Measurements from ENCODE around the gene HSF2BP.
"Not testable (repeated sequence)": the region's sequence is repeated elsewhere in the genome, so short reads cannot be mapped to it uniquely, and the experiment has no call there.

The HSF2BP gene

DNA sequence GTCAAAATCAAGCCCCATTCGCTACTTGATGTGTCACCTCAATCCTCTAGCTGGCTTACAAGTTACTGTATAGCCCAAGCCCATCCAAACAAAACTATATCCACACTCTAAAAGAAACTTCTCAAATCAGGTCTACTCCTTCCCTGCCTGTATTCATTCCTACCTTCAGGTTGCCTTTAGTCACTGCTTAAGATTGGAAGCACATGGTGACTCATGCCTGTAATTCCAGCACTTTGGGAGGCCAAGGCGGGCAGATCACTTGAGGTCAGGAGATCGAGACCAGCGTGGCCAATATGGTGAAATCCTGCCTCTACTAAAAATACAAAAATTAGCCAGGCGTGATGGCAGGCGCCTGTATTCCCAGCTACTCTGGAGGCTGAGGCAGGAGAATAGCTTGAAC lies 7.4 kb downstream of the HSF2BP start:
- DNase-seq (ENCODE audit: low spot score), result not testable (repeated sequence)

DNA sequence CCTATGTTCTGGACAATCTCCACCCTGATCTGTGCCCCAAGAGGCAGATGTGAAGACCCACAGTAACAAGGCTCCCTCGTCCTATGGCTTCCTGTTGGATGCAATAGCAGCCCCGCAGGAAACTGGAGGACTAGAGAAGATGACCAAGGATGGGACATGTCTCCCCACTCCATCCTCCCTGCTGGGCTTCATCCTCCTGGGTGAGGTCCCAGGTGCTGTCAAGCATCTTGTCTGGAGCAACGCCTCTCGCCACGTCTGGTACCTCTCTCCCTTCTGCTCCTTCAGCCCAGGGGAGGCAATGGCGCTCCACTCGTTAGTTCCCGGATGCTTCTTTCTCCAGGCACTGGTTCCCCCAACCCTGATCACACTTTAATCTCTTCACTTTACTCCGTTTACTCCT lies 11.1 kb downstream of the HSF2BP start:
- DNase-seq (ENCODE audit: low spot score), result no peak

DNA sequence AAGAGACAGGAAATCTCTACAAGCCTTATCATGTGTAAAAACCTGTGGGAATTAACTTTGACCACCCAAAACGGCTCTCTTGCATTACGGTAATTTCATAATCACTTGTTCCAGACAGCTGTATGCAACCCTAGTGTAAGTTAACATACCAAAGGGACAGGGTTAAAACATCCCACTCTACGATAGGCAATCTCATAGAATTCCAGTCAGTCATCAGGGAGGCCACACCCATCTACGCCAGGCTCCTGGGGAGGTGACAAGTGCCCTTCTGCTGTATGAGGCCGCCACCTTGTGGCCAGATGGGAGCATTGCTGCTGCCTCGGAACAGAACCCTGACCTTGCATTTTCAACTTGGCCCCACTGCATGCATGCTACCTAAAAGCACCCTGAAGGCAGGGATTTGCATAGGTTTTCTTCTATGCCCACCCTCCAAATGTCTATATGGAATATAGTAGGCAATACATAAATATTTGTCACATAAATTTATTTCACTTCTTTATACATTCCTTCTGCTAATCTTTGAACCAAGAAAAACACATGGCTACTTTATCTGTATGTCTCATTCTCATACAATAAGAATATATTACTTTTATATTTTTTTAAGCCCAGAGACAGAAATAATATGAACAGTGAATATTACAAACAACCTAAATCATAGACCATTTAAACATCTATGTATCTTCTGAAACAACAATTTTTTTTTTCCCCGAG lies 12.6 kb downstream of the HSF2BP start:
- DNase-seq (ENCODE audit: low spot score), result peak; percentile 90

DNA sequence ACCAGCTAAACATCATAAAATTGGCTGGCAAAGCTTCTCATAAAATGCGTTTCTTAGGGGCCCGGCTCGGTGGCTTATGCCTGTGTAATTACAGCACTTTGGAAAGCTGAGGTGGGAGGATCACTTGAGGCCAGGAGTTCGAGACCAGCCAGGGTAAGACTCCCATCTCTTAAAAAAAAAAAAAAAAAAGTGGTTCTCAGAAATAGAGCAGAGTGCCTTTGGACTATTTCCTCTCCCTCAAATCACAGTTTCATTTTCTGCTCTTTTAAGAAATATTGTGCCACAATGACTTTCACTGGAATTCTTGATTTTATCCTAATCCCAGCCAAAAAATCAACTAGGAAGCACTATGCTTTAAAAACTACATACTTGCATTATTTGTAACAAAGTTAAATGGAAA lies 13.3 kb downstream of the HSF2BP start:
- no peak for DNase-seq (ENCODE audit: low spot score)

DNA sequence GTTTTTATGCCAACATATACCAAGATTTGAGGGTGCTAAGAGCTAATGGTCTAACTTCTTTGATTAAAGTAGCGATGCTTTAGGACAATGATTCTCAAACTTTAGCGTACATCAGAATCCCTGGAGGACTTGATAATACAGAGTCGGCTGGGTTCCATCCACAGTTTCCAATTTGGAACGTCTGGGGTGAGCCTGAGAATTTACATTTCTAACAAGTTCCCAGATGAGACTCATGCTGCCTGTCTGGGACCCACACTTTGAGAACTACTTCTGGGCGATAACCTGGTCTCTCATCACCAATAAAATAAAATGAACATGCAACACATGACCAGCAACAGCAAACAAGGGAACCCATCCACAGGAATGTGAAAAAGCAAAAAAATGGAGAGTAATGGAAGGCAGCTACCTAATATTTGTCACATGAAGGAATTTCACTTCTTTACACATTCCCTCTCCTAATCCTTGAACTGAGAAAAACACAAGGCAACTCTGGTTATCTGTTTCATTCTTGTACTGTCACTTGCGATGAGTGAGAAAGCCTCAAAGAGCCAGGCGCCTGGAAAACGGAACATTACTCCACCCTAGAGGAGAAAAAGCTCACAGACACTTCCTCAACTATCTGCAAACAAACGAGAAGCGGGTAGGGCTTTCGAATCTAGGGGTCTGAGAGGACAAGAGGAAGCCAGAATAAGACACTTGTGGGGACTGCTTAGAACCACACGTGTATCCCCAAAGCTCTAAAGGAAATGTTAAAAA lies 14.0 kb downstream of the HSF2BP start:
- peak; percentile 89 for DNase-seq (ENCODE audit: low spot score)

DNA sequence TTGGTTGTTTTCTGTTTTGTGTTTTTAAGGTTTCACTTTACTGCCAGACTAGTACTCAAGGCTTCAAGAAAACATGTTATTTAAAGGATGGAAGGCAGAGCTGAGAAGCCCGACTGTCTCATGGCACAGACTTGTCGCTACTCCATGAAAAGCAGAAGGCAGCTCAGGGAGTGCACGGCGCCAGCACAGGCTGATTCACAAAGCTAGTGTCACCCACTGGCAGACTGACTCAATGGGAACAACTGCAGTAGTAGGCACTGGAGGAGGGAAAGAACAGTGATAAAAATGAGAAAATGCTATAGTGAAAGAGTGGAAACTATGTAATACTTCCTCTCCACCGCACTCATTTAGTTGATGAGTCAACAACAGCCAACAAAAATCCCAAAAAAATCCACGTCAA lies 14.7 kb downstream of the HSF2BP start:
- DNase-seq (ENCODE audit: low spot score), result no peak

DNA sequence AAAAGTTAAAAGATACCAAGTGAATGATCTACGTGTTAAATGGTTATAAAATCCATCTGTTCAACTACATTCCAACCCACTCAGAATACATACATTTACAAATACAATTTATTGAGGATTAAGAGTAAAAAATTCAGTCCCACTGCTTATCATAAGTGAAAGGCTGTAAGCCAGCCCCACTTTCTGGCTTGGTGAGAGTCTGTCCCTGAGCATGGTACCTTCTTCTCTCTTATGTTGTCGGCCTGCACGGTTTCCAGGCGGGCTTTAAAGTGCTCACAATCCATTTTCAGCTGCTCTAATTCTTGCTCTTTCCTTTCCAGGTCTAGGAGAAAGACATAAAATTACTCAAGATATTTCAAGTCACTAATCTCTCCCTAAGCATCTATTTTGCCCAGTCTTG lies 15.2 kb downstream of the HSF2BP start:
- DNase-seq (ENCODE audit: low spot score), result no peak

DNA sequence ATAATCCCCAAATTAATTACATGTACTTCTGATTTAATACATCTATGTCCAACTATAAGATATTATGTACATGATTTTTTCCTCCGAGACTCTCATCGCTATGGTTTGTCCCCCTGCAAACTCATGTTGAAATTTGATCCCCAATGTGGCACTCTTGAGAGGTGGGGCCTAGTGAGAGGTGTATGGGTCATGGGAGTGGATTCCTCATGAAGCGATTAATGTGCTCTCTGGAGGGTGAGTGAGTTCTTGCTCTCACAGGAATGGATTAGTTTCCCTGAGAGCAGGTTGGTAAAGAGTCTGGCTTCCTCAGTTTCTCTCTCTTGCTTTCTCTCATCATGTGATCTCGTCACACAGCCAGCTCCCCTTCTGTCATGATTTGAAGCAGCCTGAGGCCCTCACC lies 16.1 kb downstream of the HSF2BP start:
- no peak for DNase-seq (ENCODE audit: low spot score)

DNA sequence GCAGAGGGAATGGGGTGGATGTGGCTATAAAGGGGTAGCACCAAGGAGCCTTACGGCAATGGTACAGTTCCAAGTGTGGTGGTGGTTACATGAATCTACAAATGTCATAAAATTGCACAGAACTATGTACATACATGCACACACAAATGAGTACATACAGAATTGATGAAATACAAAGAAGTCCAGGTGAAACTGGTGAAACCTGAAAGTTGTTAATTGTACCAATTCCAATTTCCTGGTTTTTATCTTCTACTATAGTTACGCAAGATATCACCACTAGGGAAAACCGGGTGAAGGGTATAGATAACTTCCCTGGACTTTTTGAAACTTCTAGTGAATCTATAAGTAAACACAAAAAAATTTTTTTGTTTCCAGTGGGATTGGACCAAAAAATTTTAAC lies 18.9 kb downstream of the HSF2BP start:
- no peak for DNase-seq (ENCODE audit: low spot score)

DNA sequence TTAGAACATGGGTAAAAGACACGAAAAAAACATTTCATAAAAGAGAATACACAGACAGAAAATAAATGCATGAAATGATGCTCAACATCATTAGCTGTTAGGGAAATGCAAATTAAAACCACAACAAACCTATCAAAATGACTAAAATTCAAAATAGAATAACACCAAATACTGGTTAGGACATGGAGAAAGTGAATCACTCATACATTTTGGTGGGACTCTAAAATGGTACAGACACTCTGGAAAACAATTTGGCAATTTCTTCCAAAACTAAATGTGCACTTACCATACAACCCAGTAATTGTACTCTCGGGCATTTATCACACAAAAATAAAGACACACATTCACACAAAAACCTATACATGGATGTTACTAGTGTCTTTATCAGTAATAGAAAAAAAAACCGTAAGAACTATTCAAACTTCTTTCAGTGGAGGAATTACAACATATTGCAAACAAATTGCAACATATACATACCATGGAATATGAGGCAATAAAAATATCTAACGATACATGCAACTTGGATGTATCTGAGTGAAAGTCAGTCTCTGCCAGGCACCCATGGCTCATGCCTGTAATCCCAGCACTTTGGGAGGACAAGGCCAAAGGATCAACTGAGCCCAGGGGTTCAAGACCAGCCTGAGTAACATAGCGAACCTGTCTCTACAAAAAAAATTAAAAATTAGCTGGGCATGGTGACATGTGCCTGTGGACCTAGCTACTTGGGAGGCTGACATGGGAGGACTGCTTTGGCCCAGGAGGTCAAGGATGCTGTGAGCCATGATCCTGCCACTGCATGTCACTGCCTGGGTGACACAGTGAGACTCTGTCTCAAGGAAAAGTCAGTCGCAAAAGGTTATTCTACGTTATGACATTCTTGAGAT lies 19.6 kb downstream of the HSF2BP start:
- DNase-seq (ENCODE audit: low spot score), result no peak

DNA sequence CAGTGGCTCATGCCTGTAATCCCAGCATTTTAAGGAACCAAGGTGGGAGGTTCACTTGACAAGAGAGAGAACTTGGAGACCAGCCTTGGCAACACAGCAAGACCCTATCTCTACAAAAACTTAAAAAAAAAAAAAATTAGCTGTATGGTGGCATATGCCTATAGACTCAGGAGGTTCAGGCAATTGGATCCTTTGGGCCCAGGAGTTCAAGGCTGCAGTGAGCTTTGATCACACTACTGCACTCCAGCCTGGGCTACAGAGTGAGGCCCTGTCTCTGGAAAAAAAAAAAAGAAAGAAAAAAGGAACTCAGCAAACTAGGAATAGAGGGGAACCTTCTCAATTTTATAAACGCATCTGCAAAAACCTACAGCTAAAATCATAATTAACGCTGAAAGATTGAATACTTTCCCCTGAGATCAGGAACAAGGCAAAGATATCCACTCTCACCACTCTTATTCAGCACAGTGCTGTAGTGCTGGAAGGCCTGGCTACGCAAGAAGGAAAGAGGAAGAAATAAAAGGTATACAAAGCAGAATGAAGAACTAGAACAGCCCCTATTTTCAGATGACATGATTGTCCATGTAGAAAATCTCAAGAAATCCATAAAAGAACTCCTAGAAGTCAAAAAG lies 21.6 kb downstream of the HSF2BP start:
- no peak for DNase-seq (ENCODE audit: low spot score)

DNA sequence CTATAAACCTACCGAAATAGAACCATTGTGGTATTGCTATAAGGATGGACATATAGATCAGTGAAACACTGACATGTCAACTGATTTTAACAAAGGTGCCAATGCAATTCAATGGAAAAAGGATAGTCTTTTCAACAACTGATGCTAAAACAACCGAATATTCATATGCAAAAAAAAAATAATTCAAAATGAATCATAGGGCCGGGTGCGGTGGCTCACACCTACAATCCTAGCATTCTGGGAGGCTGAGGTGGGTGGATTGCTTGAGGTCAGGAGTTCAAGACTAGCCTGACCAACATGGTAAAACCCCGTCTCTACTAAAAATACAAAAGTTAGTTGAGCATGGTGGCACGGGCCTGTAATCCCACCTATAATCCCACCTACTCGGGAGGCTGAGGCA lies 23.9 kb downstream of the HSF2BP start:
- DNase-seq (ENCODE audit: low spot score), result no peak

DNA sequence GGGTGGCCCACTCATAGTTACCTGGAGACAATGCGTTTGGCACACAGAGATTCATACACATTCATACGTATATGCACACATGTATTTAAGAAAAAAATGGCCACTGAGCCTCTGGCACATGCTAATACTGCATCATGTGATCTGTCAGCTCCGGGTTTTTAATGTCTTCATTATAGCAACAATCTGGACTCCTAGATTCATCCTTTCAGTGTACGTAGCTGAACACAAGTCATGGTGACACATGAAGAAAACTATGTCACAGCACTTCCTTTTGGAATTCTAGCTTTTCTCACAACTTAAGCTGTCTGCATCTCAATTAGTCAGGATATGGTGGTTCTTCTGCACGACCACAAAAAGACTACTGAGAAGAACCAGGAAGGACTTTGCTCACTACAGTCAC lies 24.7 kb downstream of the HSF2BP start:
- DNase-seq (ENCODE audit: low spot score), result no peak

DNA sequence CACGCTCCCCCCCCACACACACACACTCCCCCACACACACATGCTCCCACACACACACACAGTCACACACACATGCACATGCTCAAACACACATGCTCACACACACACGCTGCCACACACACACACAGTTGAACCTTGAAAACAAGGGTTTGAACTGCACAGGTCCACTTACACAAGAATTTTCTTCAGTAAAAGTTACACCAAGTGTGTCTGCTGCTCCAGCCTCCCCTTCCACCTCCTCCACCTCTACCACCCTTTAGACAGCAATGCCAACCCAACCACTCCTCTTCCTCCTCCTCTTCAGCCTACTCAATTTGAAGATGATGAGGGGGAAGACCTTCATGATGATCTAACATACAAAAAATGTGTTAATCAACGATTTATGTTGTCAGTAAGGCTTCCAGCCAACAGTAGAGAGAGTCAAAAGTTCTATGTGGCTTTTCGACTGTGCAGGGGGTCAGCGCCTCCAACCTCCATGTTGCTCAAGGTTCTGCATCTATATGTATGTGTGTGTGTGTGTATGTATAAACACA lies 26.8 kb downstream of the HSF2BP start:
- no peak for DNase-seq (ENCODE audit: low spot score)

DNA sequence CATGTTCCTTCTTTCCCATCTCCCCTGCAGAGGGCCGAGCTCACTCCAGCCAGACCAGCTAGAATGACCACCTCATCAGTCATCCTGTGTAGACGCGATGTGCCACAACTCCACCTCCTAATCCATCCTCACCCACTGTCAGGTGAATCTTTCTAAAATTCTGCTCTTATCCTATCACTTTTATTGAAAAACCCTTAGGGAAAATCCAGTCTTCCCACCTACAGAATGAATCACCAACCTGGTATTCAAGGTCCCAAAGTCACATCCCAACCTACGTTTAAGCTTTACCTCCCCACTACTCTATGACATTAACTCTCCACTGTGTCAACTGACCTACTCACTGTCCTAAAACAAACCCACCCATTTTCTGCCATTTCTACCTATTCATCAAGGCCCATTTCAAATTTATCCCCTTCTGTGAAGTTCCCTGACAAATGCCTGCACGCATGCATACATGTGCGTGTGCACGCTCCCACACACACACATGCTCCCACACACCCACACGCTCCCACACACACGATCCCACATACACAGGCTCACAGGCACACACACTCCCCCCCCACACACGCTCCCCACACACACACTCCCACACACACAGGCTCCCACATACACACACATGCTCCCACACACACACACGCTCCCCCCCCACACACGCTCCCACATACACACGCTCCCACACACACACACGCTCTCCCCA lies 27.7 kb downstream of the HSF2BP start:
- DNase-seq (ENCODE audit: low spot score), result no peak

DNA sequence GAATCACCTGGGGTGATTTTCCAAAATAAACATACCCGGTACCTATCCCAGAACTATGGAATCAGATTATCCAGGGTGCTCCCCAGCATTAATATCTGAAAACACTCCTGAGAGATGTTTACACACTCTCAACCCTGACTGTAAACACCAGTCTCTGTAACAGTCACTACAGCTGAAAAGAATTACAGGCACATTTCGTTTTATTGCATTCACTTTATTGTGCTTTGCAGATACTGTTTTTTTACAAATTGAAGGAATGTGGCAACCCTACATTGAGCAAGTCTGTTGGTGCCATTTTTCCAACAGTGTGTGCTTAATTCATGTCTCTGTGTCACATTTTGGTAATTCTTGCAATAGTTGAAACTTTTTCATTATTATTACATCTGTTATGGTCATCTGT lies 31.8 kb downstream of the HSF2BP start:
- no peak for DNase-seq (ENCODE audit: low spot score)

DNA sequence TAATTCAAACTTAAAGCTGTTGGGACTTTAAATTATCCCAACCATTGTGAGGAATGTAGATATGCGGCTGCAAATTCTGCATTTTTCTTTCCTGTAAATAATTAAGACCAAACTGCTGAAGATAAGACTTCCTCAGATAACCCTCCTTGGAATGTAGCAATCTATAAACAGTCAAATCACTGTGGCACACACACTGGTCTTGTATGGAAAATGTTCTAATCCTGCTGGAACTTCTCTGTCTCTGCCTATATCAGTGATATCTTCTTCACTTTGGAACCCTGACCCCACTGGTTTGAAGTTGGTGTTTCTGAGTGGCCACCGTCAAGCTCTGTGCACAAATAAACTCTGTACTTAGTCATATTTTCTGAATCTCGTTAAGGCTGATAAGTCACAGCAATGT lies 32.9 kb downstream of the HSF2BP start:
- DNase-seq (ENCODE audit: low spot score), result no peak

DNA sequence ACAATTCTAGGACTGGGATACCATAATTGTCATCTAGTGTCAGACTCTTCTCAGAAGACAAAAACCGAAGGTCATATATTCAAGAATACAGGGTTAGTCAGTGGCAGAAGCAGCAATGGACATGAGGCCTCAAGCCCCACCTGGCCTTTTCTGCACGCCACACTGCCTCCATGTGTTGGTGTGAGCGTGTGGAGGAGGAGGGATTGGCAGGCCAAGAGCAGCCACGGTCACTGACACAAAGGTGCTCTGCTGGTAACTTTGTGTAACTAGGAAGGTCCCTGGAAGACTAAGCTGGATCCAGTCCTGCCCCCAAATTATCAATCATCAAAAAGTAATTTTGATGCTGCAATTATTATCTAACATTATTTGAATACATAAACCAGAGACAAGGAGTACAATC lies 34.9 kb downstream of the HSF2BP start:
- DNase-seq (ENCODE audit: low spot score), result no peak

DNA sequence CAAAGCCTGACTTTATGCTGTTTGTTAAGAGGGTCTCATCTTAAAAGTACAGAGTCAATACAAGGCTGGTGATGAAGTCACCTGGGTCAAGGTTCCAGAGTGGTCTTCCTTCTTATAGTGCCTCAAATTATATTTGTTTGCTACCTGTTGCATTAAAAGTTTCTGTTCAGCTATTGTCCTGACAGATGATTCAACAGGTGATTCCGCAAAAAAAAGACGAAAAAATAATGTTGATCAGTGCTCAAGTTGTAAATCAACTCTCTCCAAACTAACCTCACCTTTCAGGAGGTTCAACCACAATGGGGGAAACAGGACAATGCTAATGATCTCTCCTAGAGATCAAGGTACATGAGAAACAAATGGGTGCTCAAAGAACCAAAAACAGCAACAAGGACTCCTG lies 35.7 kb downstream of the HSF2BP start:
- DNase-seq (ENCODE audit: low spot score), result no peak

DNA sequence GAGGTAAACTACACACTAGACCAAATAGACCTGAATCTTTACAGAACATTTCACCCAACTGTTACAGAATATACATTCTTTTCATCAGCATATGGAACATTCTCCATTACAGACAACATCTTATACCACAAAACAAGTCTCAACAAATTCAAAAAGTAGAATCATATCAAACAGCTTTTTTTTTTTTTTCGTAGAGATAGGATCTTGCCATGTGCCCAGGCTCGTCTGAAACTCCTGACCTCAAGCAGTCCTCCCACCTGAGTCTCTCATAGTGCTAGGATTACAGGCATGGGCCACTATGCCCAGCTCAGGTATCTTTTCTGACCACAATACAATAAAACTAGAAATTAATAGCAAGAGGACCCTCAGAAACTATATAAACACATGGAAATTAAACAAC lies 36.5 kb downstream of the HSF2BP start:
- no peak for DNase-seq (ENCODE audit: low spot score)

DNA sequence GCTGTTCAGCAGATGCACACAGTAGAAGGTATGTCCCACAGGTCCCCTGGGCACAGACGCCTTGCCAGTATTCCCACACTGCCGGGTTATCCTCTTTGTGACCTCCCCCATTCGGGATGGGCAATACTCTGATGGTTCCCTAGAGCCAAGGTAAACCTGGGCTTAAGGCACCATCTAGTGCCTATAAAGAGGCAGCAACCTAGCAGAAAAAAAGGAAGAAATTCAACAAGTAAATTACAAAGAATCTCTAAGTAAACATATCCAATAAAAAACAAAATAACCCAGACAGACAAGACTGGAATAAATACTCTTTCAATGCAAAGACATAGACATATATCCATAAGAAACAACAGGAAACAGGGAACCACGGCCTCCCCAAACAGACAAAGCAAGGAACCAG lies 39.4 kb downstream of the HSF2BP start:
- no peak for DNase-seq (ENCODE audit: low spot score)

DNA sequence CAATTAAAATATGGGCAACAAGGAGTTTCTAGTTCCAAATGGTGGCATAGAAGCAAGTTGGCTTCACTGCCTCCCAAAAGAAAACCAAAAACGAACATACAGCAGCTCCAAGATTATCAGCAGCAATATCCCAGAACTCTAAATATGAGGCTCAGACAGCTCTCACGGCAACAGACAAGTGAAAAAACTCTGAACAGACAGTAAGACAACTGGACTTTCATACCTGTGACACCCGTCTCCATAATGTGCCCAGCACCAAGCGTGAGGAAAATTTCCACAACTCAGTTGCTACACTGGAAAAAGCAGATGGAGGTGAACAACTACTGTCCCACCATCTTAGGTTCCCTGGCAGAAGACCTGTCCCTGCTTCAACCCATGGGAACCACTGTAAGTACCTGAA lies 39.9 kb downstream of the HSF2BP start:
- no peak for DNase-seq (ENCODE audit: low spot score)
